Measurements from ENCODE around the gene MARCHF6. TPM values are rescaled to one million over a fixed set of nuclear protein-coding genes. Genes with fewer than 3 reads are reported as not detected.
"Not testable (repeated sequence)": the region's sequence is repeated elsewhere in the genome, so short reads cannot be mapped to it uniquely, and the experiment has no call there.

The MARCHF6 gene, protein sequence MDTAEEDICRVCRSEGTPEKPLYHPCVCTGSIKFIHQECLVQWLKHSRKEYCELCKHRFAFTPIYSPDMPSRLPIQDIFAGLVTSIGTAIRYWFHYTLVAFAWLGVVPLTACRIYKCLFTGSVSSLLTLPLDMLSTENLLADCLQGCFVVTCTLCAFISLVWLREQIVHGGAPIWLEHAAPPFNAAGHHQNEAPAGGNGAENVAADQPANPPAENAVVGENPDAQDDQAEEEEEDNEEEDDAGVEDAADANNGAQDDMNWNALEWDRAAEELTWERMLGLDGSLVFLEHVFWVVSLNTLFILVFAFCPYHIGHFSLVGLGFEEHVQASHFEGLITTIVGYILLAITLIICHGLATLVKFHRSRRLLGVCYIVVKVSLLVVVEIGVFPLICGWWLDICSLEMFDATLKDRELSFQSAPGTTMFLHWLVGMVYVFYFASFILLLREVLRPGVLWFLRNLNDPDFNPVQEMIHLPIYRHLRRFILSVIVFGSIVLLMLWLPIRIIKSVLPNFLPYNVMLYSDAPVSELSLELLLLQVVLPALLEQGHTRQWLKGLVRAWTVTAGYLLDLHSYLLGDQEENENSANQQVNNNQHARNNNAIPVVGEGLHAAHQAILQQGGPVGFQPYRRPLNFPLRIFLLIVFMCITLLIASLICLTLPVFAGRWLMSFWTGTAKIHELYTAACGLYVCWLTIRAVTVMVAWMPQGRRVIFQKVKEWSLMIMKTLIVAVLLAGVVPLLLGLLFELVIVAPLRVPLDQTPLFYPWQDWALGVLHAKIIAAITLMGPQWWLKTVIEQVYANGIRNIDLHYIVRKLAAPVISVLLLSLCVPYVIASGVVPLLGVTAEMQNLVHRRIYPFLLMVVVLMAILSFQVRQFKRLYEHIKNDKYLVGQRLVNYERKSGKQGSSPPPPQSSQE
- total RNA-seq = 10 to 100 TPM; 72.5 to 76.8 TPM

DNA sequence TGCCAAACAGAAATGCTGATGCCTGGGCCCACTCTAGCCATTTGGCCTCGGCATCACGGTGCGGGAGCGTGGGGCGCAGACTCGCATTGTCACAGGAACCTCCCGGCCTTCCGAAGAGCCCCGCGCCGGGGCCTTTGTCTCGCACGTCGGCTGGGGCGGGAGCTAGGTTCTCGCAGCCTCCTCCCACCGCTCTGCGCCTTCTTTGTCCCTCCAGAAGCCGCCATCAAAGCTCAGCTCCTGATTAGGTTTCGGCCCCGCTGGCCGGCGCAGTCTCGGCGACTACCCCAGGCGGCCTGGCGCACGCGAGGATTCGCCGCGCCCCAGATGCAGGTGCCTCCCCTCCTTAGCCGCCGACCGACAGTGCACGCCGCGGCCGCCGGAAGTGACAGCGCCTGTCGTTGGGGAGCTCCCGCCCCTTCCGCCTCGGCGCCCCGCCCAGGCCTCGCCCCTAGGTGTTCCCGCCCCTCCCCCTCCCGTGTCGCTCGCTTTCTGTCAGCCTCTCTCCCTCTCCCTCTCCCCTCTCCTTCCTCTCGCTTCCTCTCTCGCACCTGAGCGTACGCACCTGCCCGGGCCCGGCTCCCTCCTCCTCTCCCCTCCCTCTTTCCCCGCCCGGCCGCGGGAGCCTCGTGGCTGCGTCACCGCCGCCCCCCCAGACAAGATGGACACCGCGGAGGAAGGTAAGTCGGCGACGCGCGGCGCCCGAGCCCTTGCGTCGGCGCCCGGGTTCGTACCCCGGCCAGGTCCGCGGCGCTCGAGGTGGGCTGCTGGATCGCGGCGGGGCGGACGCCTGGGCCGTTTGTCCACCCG is at the start of gene MARCHF6:
TSS of gene MARCHF6 (plus strand) at position 455 of the 807 bp plus-strand sequence. CDS start at position 659, 204 bp downstream.
- H3K27me3 Mint-ChIP-seq (ENCODE audit: low read depth) = no peaks in the 10 kb centered on the region
- CTCF ChIA-PET = interaction anchor here (1.0 to 1.6 kb wide), 2 partner anchors 15 to 70 kb away, joined by 3 to 5 read pairs; no protein-coding TSS in a partner anchor
- intact Hi-C loops (cut with micrococcal nuclease) = loop anchor here (1.0 to 5.0 kb wide), 8 partner anchors 14 to 407 kb away; partner anchors contain the start of genes ANKRD33B, CCT5, DAP and ROPN1L
- peak; percentile 96 for DNase-seq
- peaks cover 2% of the 10 kb centered on the region for H3K36me3 Mint-ChIP-seq (ENCODE audit: low read depth)
- peaks cover 39% of the 10 kb centered on the region for H3K4me1 Mint-ChIP-seq (ENCODE audit: low read depth)
- peak within 1 kb of the TSS; percentile 99 for H3K4me3 Mint-ChIP-seq
- peak within 1 kb of the TSS; percentile 98 for H3K27ac Mint-ChIP-seq
- H3K9me3 Mint-ChIP-seq = no peaks in the 10 kb centered on the region

DNA sequence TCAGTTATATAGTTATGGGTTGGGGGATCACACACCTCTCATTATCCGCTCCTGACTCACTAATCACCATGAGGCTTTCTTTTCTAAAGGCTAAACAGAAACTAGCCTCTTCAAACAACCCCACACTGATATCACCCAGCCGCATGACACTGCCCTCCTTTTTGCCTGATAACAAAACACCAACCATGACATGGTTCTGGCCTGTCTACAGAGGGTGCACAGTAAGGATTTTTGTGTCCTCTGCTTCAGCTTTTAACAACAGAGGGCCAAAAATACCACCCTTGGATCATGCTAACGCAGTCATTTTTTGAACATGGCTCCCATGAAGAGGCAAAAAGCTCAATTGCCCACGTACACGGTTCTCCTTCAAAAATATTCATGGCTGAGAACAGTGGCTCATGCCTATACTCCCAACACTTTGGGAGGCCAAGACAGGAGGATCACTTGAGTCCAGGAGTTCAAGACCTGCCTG is 49.8 kb upstream of the MARCHF6 start:
- H3K27me3 Mint-ChIP-seq (ENCODE audit: low read depth) = peaks cover 13% of the 10 kb centered on the region
- peaks cover 8% of the 10 kb centered on the region for H3K4me1 Mint-ChIP-seq (ENCODE audit: low read depth)
- intact Hi-C loops (cut with micrococcal nuclease) = no loop called here
- no peak overlapping the region for H3K4me3 Mint-ChIP-seq
- no peak overlapping the region for H3K27ac Mint-ChIP-seq
- DNase-seq = no peak
- H3K36me3 Mint-ChIP-seq (ENCODE audit: low read depth) = no peaks in the 10 kb centered on the region
- CTCF ChIA-PET = no interaction called here
- H3K9me3 Mint-ChIP-seq = no peaks in the 10 kb centered on the region

DNA sequence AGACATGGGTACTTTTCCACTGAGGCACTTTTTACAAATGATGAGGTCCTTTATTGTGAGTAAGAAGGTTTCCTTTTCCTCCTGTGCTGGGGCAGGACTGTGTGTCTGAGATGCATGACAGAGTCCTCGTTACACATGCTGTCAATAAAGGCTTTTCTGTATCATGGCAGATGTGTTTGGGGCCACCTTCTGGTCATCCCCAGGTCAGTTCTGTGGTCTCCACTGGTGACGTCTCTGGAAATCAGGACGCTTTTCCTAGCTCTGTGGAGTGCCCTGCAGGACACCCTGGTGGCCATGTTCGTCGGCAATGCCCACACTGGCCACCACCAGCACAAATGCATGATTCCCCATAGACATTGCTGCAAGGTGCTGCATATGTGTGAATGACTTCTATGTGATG is 48.6 kb upstream of the MARCHF6 start:
- DNase-seq = no peak
- Mint-ChIP-seq H3K27ac (no peak overlapping the region), H3K4me3 (no peak overlapping the region), H3K36me3 (ENCODE audit: low read depth) (no peaks in the 10 kb centered on the region), H3K9me3 (no peaks in the 10 kb centered on the region), H3K4me1 (ENCODE audit: low read depth) (peaks cover 8% of the 10 kb centered on the region), H3K27me3 (ENCODE audit: low read depth) (peaks cover 17% of the 10 kb centered on the region)
- CTCF ChIA-PET = no interaction called here
- intact Hi-C loops (cut with micrococcal nuclease) = no loop called here

DNA sequence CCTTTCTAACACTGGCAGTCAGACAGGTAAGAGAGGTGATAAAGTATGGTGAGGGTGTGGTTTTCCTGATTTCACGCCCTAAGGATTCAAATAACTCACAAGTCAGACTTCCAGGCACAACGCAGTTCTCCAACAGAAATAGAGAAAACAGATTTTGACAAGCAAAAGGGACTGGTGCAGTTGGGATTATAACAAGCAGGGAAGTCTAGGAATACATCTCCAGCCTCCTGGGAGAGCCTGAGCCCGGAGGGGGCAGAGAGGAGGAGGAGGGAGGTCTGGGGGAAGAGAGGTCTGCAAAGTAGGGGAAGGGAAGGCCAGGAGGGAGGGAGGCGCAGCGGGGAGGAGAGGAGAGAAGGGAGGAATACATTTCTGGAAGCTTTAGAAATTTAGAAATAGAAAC is 47.4 kb upstream of the MARCHF6 start:
- Mint-ChIP-seq H3K4me1 (ENCODE audit: low read depth) (peaks cover 8% of the 10 kb centered on the region), H3K36me3 (ENCODE audit: low read depth) (no peaks in the 10 kb centered on the region), H3K4me3 (no peak overlapping the region), H3K27me3 (ENCODE audit: low read depth) (peaks cover 17% of the 10 kb centered on the region), H3K9me3 (no peaks in the 10 kb centered on the region), H3K27ac (no peak overlapping the region)
- CTCF ChIA-PET = interaction anchor here (0.7 kb wide), 1 partner anchor 23 kb away, joined by 4 read pairs; no protein-coding TSS in a partner anchor
- intact Hi-C loops (cut with micrococcal nuclease) = no loop called here
- no peak for DNase-seq

DNA sequence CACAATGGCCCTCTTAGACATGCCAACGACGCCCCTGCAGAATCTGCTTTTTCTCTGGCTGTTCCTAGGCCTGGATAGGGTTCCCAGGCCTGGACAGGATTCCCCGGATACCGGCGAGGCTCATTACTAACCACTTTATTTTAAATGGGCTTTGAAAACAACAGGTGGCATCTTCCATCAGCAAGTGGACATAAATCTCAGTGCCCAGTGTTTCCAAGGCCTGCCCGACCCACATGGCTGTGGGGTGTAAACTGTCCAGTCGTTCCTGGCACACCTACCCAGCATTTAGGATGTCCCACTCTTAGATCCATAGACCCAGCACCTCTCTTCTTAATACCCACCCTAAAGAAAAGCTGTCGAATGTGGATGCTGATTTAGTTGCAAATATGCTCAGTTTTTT is 46.7 kb upstream of the MARCHF6 start:
- intact Hi-C loops (cut with micrococcal nuclease) = no loop called here
- no peaks in the 10 kb centered on the region for H3K36me3 Mint-ChIP-seq (ENCODE audit: low read depth)
- H3K9me3 Mint-ChIP-seq = no peaks in the 10 kb centered on the region
- peaks cover 8% of the 10 kb centered on the region for H3K4me1 Mint-ChIP-seq (ENCODE audit: low read depth)
- no peak for DNase-seq
- peak overlapping the region; percentile 77 for H3K4me3 Mint-ChIP-seq
- H3K27ac Mint-ChIP-seq = no peak overlapping the region
- CTCF ChIA-PET = interaction anchor here (2.6 kb wide), 1 partner anchor 23 kb away, joined by 8 read pairs; no protein-coding TSS in a partner anchor
- H3K27me3 Mint-ChIP-seq (ENCODE audit: low read depth) = peaks cover 20% of the 10 kb centered on the region

DNA sequence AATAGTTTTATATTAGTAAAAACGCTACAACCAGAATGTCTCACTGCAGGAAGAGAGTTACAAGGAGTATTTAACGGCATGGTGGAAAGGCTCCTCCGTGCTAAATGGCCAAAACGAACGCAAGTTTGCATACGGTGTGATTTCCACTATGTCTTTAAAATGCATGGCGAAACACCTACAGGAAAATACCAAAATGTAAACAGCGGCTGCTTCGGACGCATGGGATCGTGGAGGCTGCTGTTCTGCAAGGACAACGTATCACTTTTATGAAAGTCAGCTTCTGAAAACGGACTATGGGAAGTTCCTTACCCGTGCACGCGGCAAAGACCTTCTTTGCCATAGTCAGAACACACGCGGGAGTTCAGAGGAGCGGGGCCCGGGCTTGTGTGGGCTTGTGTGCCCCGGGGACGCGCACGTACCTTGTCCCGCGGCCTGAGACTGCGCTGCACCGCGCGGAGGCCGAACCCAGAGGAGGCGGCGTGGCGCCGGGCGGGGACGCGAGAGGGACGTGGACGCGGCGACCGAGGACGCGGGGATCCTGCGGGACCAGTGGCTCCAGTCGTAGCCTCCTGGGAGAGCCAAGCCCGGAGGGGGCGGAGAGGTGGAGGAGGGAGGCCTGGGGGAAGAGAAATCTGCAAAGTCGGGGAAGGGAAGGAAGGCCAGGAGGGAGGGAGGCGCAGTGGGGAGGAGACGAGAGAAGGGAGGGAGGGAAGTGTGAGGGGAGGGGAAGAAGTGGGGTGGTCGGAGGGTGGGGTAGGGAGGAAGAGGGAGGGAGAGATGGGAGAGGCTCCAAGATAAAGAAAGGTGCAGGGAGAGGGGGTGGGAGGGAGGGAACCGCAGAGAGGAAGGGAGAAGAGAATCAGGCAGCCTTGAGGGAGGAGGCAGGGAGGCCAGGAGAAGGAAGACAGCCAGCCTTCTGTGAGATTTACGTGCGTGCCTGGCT is 46.0 kb upstream of the MARCHF6 start, which contains the start of gene CMBL:
TSS of gene CMBL (minus strand) at position 697 of the 943 bp plus-strand sequence. CDS start 17,140 bp downstream, outside the sequence.
- peaks cover 8% of the 10 kb centered on the region for H3K4me1 Mint-ChIP-seq (ENCODE audit: low read depth)
- intact Hi-C loops (cut with micrococcal nuclease) = no loop called here
- H3K9me3 Mint-ChIP-seq = no peaks in the 10 kb centered on the region
- peak; percentile 37 for DNase-seq
- CTCF ChIA-PET = interaction anchor here (0.6 to 2.6 kb wide), 2 partner anchors 24 to 342 kb away, joined by 3 to 8 read pairs; no protein-coding TSS in a partner anchor
- no peak within 1 kb of the TSS for H3K27ac Mint-ChIP-seq
- peaks cover 20% of the 10 kb centered on the region for H3K27me3 Mint-ChIP-seq (ENCODE audit: low read depth)
- H3K36me3 Mint-ChIP-seq (ENCODE audit: low read depth) = no peaks in the 10 kb centered on the region
- peak within 1 kb of the TSS; percentile 77 for H3K4me3 Mint-ChIP-seq

DNA sequence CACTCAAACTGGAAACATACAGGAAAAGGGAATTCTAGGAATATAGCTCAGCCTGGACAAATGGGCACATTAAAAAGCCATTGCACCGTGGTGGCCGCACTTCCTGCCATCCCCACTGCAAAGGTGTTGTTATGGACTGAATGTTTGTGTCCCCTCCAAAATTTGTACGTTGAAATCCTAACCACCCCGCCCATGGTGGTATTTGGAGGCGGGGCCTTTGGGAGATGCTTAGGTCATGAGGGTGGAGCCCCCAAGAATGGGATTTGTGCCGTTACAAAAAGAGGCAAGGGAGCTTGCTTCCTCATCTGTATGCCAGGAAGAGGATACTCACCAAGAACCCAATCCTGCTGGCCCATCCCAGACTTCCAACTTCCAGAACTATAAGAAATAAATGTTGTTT is 44.7 kb upstream of the MARCHF6 start:
- no peak overlapping the region for H3K4me3 Mint-ChIP-seq
- H3K9me3 Mint-ChIP-seq = no peaks in the 10 kb centered on the region
- DNase-seq = no peak
- intact Hi-C loops (cut with micrococcal nuclease) = no loop called here
- peaks cover 8% of the 10 kb centered on the region for H3K4me1 Mint-ChIP-seq (ENCODE audit: low read depth)
- CTCF ChIA-PET = interaction anchor here (2.6 kb wide), 1 partner anchor 25 kb away, joined by 8 read pairs; no protein-coding TSS in a partner anchor
- H3K27ac Mint-ChIP-seq = no peak overlapping the region
- peaks cover 20% of the 10 kb centered on the region for H3K27me3 Mint-ChIP-seq (ENCODE audit: low read depth)
- H3K36me3 Mint-ChIP-seq (ENCODE audit: low read depth) = no peaks in the 10 kb centered on the region

DNA sequence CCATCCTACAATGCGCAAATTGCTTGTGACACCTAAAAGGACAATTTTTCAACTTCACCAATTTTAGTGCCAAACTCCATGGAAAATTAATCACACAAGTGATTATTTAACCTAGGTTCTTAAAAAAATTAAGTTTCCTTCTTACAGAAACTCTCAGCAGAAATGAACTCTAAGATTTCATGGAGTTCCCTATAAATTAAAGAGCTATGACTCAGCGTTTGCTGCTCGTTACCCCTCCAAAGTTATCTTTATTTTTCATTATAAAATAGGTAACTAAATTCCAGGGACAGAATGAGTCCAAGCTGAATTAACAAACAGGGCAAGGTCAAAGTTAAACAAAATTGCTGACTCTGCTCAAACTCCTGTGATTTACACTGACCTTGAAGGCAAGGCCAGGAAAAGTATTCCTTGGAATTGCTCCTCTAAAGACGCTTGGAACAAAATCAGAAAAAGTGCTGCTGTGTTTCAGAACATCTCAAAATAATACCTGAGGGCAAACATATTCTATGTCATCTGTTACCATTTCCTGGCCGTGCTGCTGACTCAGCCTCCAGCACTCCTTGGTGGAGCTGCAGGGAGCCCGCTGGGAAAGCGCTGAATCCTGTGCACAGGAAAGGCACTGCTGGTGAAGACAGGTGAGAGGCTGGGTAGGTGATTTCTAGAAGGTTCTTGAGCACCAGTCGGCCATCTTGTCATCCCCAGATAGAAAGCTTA is 43.3 kb upstream of the MARCHF6 start:
- intact Hi-C loops (cut with micrococcal nuclease) = no loop called here
- H3K27ac Mint-ChIP-seq = no peak overlapping the region
- H3K4me3 Mint-ChIP-seq = no peak overlapping the region
- CTCF ChIA-PET = no interaction called here
- no peaks in the 10 kb centered on the region for H3K36me3 Mint-ChIP-seq (ENCODE audit: low read depth)
- no peaks in the 10 kb centered on the region for H3K9me3 Mint-ChIP-seq
- DNase-seq = no peak
- peaks cover 8% of the 10 kb centered on the region for H3K4me1 Mint-ChIP-seq (ENCODE audit: low read depth)
- peaks cover 20% of the 10 kb centered on the region for H3K27me3 Mint-ChIP-seq (ENCODE audit: low read depth)

DNA sequence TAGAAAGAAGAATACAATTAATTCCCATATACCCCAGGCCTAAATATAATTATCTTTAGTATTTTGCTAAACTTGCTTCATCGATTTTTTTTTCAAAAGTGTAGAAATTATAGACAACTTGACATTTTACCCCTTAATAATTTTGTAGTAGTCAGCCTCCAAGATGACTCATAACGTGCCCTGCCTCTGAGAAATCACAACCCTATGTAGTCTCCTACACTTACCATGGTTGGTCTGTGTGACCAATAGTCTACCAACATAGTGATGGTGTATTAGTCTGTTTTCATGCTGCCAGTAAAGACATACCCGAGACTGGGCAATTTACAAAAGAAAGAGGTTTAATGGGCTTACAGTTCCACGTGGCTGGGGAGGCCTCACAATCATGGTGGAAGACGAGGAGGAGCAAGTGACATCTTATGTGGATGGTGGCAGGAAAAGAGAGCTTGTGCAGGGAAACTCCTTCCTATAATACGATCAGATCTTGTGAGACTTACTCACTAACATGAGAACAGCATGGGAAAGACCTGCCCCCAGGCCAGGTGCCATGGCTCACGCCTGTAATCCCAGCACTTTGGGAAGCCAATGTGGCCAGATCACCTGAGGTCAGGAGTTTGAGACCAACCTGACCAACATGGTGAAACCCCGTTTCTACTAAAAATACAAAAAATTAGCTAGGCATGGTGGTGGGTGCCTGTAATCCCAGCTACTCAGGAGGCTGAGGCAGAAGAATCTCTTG is 42.5 kb upstream of the MARCHF6 start:
- DNase-seq; CTCF ChIA-PET; H3K9me3 Mint-ChIP-seq; intact Hi-C loops (cut with micrococcal nuclease); H3K36me3 Mint-ChIP-seq (ENCODE audit: low read depth); H3K27ac Mint-ChIP-seq; H3K4me3 Mint-ChIP-seq; H3K4me1 Mint-ChIP-seq (ENCODE audit: low read depth): not testable (repeated sequence)
- peaks cover 20% of the 10 kb centered on the region for H3K27me3 Mint-ChIP-seq (ENCODE audit: low read depth)
